GM12875 (cell line): ENCODE results near the gene SH3BP4.

Experiments used
- H3K4me3 ChIP-seq: one replicate; pipeline ENCODE4 v1.5.1; 2011; ENCODE audit warnings: low read depth, low read length, control low read depth
- TF ChIP-seq, protein P1 (sequence below): IDR thresholded peaks from 2 replicates; pipeline ENCODE4 v1.5.1; 2011; ENCODE audit warnings: low read depth, mild to moderate bottlenecking, control low read depth, inconsistent platforms, low read length, moderate library complexity, borderline replicate concordance; ENCODE audit not compliant: insufficient read depth

Gene SH3BP4, protein sequence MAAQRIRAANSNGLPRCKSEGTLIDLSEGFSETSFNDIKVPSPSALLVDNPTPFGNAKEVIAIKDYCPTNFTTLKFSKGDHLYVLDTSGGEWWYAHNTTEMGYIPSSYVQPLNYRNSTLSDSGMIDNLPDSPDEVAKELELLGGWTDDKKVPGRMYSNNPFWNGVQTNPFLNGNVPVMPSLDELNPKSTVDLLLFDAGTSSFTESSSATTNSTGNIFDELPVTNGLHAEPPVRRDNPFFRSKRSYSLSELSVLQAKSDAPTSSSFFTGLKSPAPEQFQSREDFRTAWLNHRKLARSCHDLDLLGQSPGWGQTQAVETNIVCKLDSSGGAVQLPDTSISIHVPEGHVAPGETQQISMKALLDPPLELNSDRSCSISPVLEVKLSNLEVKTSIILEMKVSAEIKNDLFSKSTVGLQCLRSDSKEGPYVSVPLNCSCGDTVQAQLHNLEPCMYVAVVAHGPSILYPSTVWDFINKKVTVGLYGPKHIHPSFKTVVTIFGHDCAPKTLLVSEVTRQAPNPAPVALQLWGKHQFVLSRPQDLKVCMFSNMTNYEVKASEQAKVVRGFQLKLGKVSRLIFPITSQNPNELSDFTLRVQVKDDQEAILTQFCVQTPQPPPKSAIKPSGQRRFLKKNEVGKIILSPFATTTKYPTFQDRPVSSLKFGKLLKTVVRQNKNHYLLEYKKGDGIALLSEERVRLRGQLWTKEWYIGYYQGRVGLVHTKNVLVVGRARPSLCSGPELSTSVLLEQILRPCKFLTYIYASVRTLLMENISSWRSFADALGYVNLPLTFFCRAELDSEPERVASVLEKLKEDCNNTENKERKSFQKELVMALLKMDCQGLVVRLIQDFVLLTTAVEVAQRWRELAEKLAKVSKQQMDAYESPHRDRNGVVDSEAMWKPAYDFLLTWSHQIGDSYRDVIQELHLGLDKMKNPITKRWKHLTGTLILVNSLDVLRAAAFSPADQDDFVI

DNA sequence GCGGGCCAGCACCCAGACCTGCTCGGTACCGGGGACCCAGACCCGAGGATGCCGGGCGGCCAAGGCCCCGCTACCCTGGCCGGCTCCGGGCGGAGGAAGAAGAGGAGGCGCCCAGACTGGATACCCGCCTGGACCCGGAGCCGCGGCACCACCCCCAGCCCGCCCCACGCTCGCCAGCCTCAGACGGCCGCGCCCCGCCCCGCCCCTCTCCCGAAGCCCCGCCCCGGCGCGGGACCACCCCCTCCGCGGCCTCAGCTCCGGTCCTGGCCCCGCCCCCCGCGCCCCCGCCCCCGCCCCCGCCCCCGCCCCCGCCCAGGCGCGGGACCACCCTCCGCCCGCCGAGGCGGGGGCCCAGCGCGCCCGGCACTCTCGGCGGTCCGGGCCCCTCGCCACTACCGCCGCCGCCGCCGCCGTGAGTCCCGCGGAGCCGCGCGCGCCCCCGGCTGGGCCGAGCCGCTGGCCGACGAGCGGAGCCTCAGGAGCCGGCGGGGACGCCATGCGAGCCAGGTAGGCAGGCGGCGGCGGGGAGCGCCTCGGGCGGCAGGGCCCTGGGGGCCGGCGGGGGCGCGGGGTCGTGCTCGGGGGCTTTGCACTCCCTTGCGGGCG, at the start of gene SH3BP4:
Gene SH3BP4 (plus strand): TSS at position 354 of the 606 bp plus-strand sequence. CDS start 82,986 bp downstream, outside the sequence.
- TF ChIP-seq, protein P1, sequence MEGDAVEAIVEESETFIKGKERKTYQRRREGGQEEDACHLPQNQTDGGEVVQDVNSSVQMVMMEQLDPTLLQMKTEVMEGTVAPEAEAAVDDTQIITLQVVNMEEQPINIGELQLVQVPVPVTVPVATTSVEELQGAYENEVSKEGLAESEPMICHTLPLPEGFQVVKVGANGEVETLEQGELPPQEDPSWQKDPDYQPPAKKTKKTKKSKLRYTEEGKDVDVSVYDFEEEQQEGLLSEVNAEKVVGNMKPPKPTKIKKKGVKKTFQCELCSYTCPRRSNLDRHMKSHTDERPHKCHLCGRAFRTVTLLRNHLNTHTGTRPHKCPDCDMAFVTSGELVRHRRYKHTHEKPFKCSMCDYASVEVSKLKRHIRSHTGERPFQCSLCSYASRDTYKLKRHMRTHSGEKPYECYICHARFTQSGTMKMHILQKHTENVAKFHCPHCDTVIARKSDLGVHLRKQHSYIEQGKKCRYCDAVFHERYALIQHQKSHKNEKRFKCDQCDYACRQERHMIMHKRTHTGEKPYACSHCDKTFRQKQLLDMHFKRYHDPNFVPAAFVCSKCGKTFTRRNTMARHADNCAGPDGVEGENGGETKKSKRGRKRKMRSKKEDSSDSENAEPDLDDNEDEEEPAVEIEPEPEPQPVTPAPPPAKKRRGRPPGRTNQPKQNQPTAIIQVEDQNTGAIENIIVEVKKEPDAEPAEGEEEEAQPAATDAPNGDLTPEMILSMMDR = no peak
- H3K4me3 ChIP-seq = no peak within 1 kb of the TSS

DNA sequence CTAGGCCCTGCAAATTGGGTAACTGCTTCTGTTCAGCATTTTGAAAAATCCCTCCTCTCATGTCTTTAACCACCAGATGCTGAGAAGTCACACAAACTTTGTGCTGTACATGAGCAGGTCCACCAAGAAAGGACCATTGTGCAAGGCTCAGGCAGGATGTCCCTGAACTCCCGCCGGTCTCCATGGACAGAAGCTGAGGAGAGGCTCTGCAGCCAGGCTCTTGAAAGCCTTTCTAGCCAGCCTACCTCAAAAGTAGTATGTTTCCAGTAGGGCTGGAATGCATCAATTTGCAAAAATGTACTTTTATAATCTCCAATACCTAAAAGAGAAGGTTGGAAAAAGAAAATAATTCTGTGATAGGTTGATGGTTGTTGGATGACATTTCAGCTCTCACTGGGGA, 47.0 kb upstream of the SH3BP4 start:
- TF ChIP-seq, protein P1 = no peak
- no peak overlapping the region for H3K4me3 ChIP-seq

DNA sequence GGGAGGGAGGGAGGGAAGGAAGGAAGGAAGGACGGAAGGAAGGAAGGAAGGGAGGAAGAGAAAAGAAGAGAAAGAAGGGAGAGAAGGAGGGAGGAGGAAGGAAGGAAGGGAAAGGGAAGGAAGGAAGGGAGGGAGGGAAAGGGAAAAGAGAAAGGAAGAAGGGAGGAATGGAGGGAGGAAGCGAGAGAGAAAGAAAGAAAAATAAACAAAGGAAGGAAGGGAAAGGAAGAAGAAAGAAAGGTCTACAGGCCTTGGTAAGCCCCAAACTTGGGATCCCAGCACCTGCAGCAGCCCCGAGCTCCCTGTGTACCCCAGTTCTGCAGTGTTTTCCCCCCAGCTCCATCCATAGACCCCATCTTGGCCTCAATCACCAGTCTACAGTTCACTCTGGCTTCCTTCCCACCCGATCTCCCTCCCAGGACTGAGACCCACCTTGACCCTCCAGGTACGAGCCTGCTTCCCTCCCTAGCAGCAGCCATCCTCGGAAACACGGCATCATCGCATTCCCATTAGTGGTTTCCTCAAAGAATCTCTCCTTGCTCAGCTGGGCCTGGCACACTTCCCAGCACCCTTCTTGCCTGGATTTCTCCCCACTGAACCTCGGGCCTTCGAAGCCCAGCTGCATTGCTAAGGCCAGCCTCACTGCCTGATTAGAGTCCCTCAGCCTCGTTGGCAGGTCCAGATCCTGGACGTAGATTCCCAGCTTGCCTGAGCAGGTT, 46.1 kb upstream of the SH3BP4 start:
- TF ChIP-seq, protein P1 = no peak
- H3K4me3 ChIP-seq = no peak overlapping the region

DNA sequence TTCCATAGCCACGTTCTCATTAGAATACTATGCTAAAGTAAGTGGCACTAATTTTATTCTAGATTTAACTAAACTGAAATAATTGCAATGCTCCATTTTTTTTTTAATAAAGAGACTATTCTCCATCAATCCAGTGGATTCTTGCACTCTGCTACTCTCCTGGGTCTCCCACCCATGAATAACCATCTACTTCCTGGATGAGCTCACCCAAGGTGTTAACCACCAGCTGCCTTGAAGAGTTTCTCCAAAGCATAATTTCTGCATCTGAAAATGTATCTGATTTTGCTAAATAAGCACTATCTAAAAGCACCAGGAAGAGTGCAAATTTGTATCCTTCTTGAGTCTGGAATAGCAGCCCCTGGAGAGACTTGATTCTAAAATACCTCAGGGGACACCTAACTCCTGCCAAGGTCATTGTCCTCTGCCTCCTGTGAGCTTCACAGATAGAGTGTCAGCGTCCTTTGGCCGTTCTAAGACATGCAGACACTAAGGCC, 41.6 kb upstream of the SH3BP4 start:
- no peak overlapping the region for H3K4me3 ChIP-seq
- TF ChIP-seq, protein P1 = no peak

DNA sequence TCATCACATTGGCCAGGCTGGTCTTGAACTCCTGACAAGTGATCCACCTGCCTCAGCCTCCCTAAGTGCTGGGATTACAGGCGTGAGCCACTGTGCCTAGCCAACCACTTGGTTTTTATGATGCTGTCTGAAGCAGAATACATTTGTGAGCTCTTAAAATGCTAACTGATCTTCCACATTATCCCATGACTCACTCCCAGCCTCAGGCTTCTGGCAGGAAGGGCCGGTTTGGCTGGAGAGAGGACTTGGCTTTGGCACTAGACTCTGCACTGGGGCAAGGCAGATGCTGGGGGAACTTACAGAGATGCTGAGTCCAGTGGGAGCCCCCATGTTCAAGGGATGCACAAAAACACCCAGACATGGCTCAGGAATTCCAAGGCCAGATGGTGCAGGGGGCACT, 40.5 kb upstream of the SH3BP4 start:
- H3K4me3 ChIP-seq = no peak overlapping the region
- TF ChIP-seq, protein P1 = no peak

DNA sequence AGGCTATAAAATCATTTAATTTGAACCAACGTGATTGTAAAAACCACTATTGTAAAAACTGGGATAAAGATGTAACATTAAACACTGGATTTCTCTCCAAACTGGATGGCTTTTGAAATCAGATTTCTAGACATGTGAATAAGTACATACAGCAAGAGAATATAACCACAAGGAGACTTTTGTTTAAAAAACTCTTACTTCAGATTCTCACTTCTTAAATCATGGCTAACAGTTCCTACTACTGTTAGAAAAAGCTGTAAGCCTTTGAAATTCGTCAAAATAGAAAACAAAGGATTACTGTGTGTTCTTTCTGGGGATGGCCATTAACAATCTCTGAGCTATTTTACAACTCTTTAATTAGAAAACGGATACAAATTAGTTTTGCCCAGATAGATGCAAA, 39.4 kb upstream of the SH3BP4 start:
- TF ChIP-seq, protein P1 = no peak
- H3K4me3 ChIP-seq = no peak overlapping the region
